GM10248 (cell line): ENCODE results near the gene GRIK3.

ENCODE experiments used
- CTCF ChIA-PET: fragments of 300-600 bp; sonication (Branson Sonifier 250); formaldehyde crosslinking; extraction: SDS; loops from one replicate; lab custom pipeline; 2021; ENCODE audit warnings: antibody characterized with exemption; lab: Yijun Ruan, JAX
- POLR2A ChIA-PET: fragments of 350-650 bp; sonication (Branson Sonifier 250); formaldehyde crosslinking; extraction: SDS; loops from one replicate; lab custom pipeline; 2020; ENCODE audit warnings: antibody characterized with exemption; lab: Yijun Ruan, JAX
- DNase-seq: peaks from one replicate; pipeline ENCODE4 v3.0.0; 2012; ENCODE audit errors: extremely low spot score
- CTCF ChIP-seq: IDR thresholded peaks from 2 replicates; pipeline ENCODE4 v1.5.1; 2012; ENCODE audit warnings: mild to moderate bottlenecking, low read depth; ENCODE audit errors: extremely low read depth, missing control alignments, control extremely low read depth

Gene GRIK3

DNA sequence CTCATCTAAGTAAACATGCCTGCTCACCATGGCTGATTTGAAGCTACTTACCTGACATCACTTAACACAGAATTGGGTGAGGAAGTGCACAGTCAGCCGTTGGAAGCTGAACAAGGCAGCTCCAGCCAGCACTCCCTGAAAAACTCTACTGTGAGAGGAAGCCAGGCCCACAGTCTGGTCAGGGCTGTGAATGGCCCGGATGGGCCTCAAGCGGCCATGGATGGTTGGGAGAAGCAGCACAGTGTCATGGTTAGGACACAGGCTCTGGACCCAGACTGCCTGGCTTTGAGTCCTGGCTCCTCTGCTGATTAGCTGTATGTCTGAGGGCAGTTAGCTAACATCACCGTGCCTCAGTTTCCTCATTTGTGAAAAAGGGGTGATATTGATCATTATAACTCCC, 267.8 kb downstream of the GRIK3 start:
- DNase-seq = no peak
- ChIA-PET POLR2A (no interaction called here), CTCF (no interaction called here)
- TF ChIP-seq CTCF = no peak

GRCh38 chr1:36765785-36766300, 268.5 kb downstream of the GRIK3 start:
- TF ChIP-seq CTCF = no peak
- ChIA-PET POLR2A (no interaction called here), CTCF (no interaction called here)
- DNase-seq = no peak

- no peak for DNase-seq
- no peak for TF ChIP-seq CTCF
- ChIA-PET POLR2A (no interaction called here), CTCF (no interaction called here)
These were observed 269.5 kb downstream of the GRIK3 start for GRCh38 chr1:36764798-36765197.

DNA sequence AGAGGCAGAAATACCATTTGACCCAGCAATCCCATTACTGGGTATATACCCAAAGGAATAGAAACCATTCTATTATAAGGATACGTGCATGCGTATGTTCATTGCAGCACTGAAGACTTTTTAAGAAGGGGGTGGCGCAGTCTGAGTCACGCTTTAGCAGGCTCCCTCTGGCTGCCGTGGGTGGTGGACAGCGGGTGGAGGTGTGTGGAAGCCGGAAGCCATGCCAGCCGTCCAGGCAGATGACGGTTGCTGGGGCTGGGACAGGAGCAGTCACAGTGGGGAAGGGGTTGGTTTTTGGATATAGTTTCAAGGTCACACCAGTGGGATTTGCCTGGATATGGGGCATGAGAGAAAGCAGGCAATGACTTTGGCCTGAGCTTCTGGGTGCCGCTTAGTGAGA, 270.5 kb downstream of the GRIK3 start:
- CTCF ChIA-PET = no interaction called here
- DNase-seq = no peak
- POLR2A ChIA-PET = no interaction called here
- TF ChIP-seq CTCF = no peak

GRCh38 chr1:36762174-36762573, 272.1 kb downstream of the GRIK3 start:
- no peak for DNase-seq
- POLR2A ChIA-PET = no interaction called here
- TF ChIP-seq CTCF = no peak
- CTCF ChIA-PET = no interaction called here

DNA sequence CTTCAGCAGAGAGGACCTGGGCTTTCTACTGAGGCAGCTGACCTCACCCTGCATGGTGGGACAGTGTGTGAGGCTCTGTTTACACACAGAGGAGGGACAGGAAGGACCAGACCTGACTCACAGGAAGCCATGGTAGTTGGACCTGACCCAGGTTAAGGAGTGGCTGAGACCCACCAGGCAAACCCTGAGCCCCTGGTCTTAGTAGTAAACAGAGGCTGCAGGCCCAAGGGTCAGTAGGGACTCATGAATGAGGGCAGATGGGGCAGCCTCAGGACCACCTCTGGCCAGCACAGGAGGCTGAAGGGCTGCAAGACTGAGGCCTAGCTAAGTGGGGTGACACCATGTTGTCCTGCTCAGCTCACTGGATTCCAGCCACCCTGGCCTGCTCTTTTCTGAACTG, 273.2 kb downstream of the GRIK3 start:
- ChIA-PET POLR2A (interaction anchor here (0.5 kb wide), 1 partner anchor 1119 kb away, joined by 7 read pairs; no protein-coding TSS in a partner anchor), CTCF (no interaction called here)
- TF ChIP-seq CTCF = no peak
- no peak for DNase-seq

GRCh38 chr1:36760081-36760480, 274.2 kb downstream of the GRIK3 start:
- CTCF ChIA-PET = no interaction called here
- no peak for DNase-seq
- TF ChIP-seq CTCF = no peak
- POLR2A ChIA-PET = no interaction called here
